Gastrocnemius medialis (tissue), 4 donors: ENCODE measurements around the gene DNAJA3. TPM values are rescaled to one million over a fixed set of nuclear protein-coding genes. Genes with fewer than 3 reads are reported as not detected.

Source experiments
- ATAC-seq, 2 donors: fragments of 150-250 bp; one replicate each; pipeline ENCODE4 v1.9.1; 2016
- DNase-seq, 2 donors: peaks; one replicate each; pipeline ENCODE4 v3.0.0-alpha.2; 2019
- H3K27ac ChIP-seq, 4 donors: fragments of 200-600 bp; sonication (generic); 1 replicate in 1 of 4; 2 replicates in 3 of 4; pipeline ENCODE4 v1.5.1; 2016 to 2018; ENCODE audit warnings: mild to moderate bottlenecking in 2 of 4, moderate library complexity in 1 of 4
- H3K27me3 ChIP-seq, 3 donors: fragments of 200-600 bp; sonication (generic) in 2 of 3; 1 replicate in 1 of 3; 2 replicates in 2 of 3; pipeline versions ENCODE4 v1.5.1 to v1.6.0; 2016 to 2019; ENCODE audit warnings: mild to moderate bottlenecking in 1 of 3, moderate library complexity in 1 of 3
- H3K36me3 ChIP-seq, 2 donors: fragments of 200-600 bp; sonication (generic) in 1 of 2; one replicate each; pipeline ENCODE4 v1.5.1; 2017 to 2018
- H3K4me1 ChIP-seq, 2 donors: fragments of 200-600 bp; sonication (generic) in 1 of 2; one replicate each; pipeline ENCODE4 v1.5.1; 2016 to 2017; ENCODE audit warnings: mild to moderate bottlenecking in 2 of 2
- H3K4me3 ChIP-seq, 4 donors: fragments of 200-600 bp; sonication (generic) in 3 of 4; 1 replicate in 1 of 4; 2 replicates in 3 of 4; pipeline ENCODE4 v1.5.1; 2016 to 2019; ENCODE audit warnings: mild to moderate bottlenecking in 2 of 4
- H3K9me3 ChIP-seq, 3 donors: fragments of 200-600 bp; sonication (generic) in 2 of 3; 1 replicate in 1 of 3; 2 replicates in 2 of 3; pipeline ENCODE4 v1.5.1; 2016 to 2019
- POLR2A ChIP-seq, 2 donors: fragments of 450-650 bp; IDR thresholded peaks; one replicate each; pipeline ENCODE4 v1.6.1; 2017; ENCODE audit warnings: antibody characterized with exemption in 2 of 2, mild to moderate bottlenecking in 2 of 2, moderate library complexity in 2 of 2
- in situ Hi-C, 4 donors: fragments of 200-750 bp; cut with MboI; loops; one replicate each; pipeline versions ENCODE4 v1.15.0 to v1.8.0; 2017; ENCODE audit warnings: low sequenced_read_pairs in 4 of 4
- intact Hi-C: fragments of 100-400 bp; cut with DNase I; formaldehyde crosslinking; loops from one replicate; pipeline ENCODE4 v1.15.1; 2023; ENCODE audit warnings: low total_unique reads
- total RNA-seq, 4 donors: library from RNA; depleted of rRNA; stranded (reverse); fragments of >200 nt; gene quantifications; one replicate each; pipeline versions ENCODE4 v1.1.0 to v1.2.3, GENCODE V29; 2016
- TF ChIP-seq, protein P1 (sequence below), 5 experiments: fragments of 450-650 bp in 3 of 5; fragments of 200-600 bp in 2 of 5; sonication (generic) in 2 of 5; IDR thresholded peaks in 4 of 5; conservative IDR thresholded peaks in 1 of 5; 1 replicate in 4 of 5; 2 replicates in 1 of 5; pipeline ENCODE4 v1.5.1; 2016 to 2019; ENCODE audit warnings: antibody characterized with exemption in 5 of 5, mild to moderate bottlenecking in 3 of 5, moderate library complexity in 3 of 5

DNAJA3 gene
- total RNA-seq, 4 donors from 2014 or later: 94.8 to 114 (median 103) TPM

- Histone ChIP-seq H3K4me3 (no peak overlapping the region), H3K27me3 (no peaks in the 10 kb centered on the region), H3K9me3 (no peaks in the 10 kb centered on the region), H3K27ac (peak overlapping the region in 2 of 4 donors; percentile 51 to 79), H3K36me3 (no peaks in the 10 kb centered on the region), H3K4me1 (peaks cover 0 to 17% of the 10 kb centered on the region in 2 donors)
- intact Hi-C loops: no loop called here
- DNase-seq: no peak
- no peak for TF ChIP-seq POLR2A (IDR thresholded peaks at IDR 0.05)
- TF ChIP-seq, protein P1, sequence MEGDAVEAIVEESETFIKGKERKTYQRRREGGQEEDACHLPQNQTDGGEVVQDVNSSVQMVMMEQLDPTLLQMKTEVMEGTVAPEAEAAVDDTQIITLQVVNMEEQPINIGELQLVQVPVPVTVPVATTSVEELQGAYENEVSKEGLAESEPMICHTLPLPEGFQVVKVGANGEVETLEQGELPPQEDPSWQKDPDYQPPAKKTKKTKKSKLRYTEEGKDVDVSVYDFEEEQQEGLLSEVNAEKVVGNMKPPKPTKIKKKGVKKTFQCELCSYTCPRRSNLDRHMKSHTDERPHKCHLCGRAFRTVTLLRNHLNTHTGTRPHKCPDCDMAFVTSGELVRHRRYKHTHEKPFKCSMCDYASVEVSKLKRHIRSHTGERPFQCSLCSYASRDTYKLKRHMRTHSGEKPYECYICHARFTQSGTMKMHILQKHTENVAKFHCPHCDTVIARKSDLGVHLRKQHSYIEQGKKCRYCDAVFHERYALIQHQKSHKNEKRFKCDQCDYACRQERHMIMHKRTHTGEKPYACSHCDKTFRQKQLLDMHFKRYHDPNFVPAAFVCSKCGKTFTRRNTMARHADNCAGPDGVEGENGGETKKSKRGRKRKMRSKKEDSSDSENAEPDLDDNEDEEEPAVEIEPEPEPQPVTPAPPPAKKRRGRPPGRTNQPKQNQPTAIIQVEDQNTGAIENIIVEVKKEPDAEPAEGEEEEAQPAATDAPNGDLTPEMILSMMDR (IDR thresholded peaks at IDR 0.05 in 4 of 5, conservative IDR thresholded peaks at IDR 0.05 in 1 of 5): no peak
- ATAC-seq: no peak
- in situ Hi-C loops: no loop called here
Observed at GRCh38 chr16:4385066-4385788, 40.4 kb upstream of the DNAJA3 start.

GRCh38 chr16:4385789-4386450 lies 39.7 kb upstream of the DNAJA3 start:
- ATAC-seq (no peak), DNase-seq (no peak)
- intact Hi-C loops: no loop called here
- Histone ChIP-seq H3K4me1 (peaks cover 0 to 15% of the 10 kb centered on the region in 2 donors), H3K27me3 (no peaks in the 10 kb centered on the region), H3K4me3 (no peak overlapping the region), H3K9me3 (no peaks in the 10 kb centered on the region), H3K36me3 (no peaks in the 10 kb centered on the region), H3K27ac (peak overlapping the region in 3 of 4 donors; percentile 1 to 79 (median 51))
- TF ChIP-seq POLR2A (IDR thresholded peaks at IDR 0.05): no peak
- TF ChIP-seq, protein P1 (IDR thresholded peaks at IDR 0.05 in 4 of 5, conservative IDR thresholded peaks at IDR 0.05 in 1 of 5): no peak
- in situ Hi-C loops: no loop called here

DNA sequence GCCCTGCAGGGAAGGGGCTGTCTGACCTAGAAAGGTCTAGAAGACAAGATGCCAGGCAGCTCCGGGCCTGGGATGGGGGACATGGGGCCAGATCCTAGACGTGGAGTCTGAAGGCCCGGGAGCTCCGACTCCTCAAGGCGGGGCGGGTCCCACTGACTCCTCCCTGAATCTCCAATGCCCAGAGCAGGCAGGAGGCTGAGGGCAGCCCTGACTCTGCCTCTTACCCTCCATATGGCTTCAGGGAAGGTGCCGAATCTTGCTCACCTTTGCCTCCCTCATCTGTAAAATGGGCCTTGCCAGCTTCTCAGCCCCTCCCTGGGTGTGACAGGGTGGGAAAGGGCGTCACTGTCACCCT lies 39.2 kb upstream of the DNAJA3 start:
- no peak for DNase-seq
- Histone ChIP-seq H3K4me1 (peaks cover 0 to 10% of the 10 kb centered on the region in 2 donors), H3K36me3 (no peaks in the 10 kb centered on the region), H3K27ac (peak overlapping the region in 2 of 4 donors; percentile 51 to 79), H3K27me3 (no peaks in the 10 kb centered on the region), H3K9me3 (no peaks in the 10 kb centered on the region), H3K4me3 (no peak overlapping the region)
- in situ Hi-C loops: no loop called here
- no peak for ATAC-seq
- intact Hi-C loops: no loop called here
- TF ChIP-seq, protein P1 (IDR thresholded peaks at IDR 0.05 in 4 of 5, conservative IDR thresholded peaks at IDR 0.05 in 1 of 5): no peak
- no peak for TF ChIP-seq POLR2A (IDR thresholded peaks at IDR 0.05)

DNA sequence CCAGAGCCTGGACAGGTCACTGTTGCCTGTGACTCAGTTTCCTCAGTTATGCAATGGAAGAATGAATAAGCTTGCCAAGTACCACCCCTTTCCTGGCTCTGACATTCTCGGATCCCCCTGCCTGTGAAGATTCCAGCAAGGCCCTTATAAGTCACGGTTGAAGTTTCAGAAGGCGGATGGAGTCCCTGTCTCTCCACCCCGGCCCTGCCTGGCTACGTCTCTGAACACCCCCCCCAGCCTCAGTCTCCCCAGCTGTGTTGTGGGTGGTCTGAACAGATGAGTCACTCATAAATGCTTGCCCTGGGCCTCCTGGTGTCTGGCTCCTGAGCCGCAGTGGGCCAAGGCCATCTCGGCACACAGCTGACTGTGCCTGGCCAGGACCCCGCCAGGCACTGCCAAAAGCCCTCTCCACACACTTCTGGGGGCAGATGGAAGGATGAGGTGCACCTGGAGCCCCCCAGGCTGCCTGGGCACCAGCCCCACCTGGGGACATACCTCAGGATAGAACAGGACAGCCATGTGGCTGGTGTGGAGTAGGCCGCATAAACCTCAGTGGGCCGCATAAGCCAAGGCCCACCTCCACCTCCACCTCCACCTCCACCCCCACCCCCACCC lies 38.6 kb upstream of the DNAJA3 start:
- TF ChIP-seq POLR2A (IDR thresholded peaks at IDR 0.05): no peak
- in situ Hi-C loops: no loop called here
- peak overlapping the region in 2 of 4 donors; percentile 51 to 79 for H3K27ac ChIP-seq
- no peak for ATAC-seq
- H3K27me3 ChIP-seq: no peaks in the 10 kb centered on the region
- intact Hi-C loops: no loop called here
- H3K36me3 ChIP-seq: no peaks in the 10 kb centered on the region
- H3K4me3 ChIP-seq: no peak overlapping the region
- peaks cover 0 to 4% of the 10 kb centered on the region in 2 donors for H3K4me1 ChIP-seq
- no peaks in the 10 kb centered on the region for H3K9me3 ChIP-seq
- no peak for DNase-seq

- no peak for DNase-seq
- Histone ChIP-seq H3K9me3 (no peaks in the 10 kb centered on the region), H3K4me3 (no peak overlapping the region), H3K36me3 (no peaks in the 10 kb centered on the region), H3K27ac (peak overlapping the region; percentile 51 to 79 (median 64)), H3K27me3 (no peaks in the 10 kb centered on the region), H3K4me1 (peaks cover 0 to 2% of the 10 kb centered on the region in 2 donors)
- intact Hi-C loops (no loop called here), in situ Hi-C loops (no loop called here)
- TF ChIP-seq, protein P1 (IDR thresholded peaks at IDR 0.05 in 4 of 5, conservative IDR thresholded peaks at IDR 0.05 in 1 of 5): no peak
- TF ChIP-seq POLR2A (IDR thresholded peaks at IDR 0.05): no peak
- no peak for ATAC-seq
Observed at GRCh38 chr16:4387781-4388180, 37.9 kb upstream of the DNAJA3 start.
